Renal cortical epithelial cell (primary cell): Measurements from ENCODE around the gene OXCT2. TPM values are rescaled to one million over a fixed set of nuclear protein-coding genes. Genes with fewer than 3 reads are reported as not detected.
A peak's percentile ranks its signal among the peaks of the same experiment; 100 is the strongest.

Source experiments
- DNase-seq: peaks from one replicate; pipeline ENCODE4 v3.0.0-alpha.2; 2011; ENCODE audit warnings: low read depth
- total RNA-seq: library from RNA; depleted of rRNA; stranded (reverse); fragments of >200 nt; gene quantifications from 2 replicates; pipeline ENCODE4 v1.2.3, GENCODE V29; 2014

OXCT2 gene
- total RNA-seq, 1 donor from 2014 or later, result 0.65 TPM

- no peak for DNase-seq
Observed at GRCh38 chr1:39762550-39763540, 8.3 kb downstream of the OXCT2 start.

GRCh38 chr1:39761557-39762260 lies 9.4 kb downstream of the OXCT2 start:
- no peak for DNase-seq

- no peak for DNase-seq
Observed at GRCh38 chr1:39761016-39761415, 10.1 kb downstream of the OXCT2 start.

GRCh38 chr1:39760074-39761008 lies 10.8 kb downstream of the OXCT2 start:
- no peak for DNase-seq

- DNase-seq, result no peak
Observed at GRCh38 chr1:39759436-39759726, 11.8 kb downstream of the OXCT2 start.

GRCh38 chr1:39758556-39759435 lies 12.4 kb downstream of the OXCT2 start:
- DNase-seq, result no peak

GRCh38 chr1:39757501-39757900 lies 13.6 kb downstream of the OXCT2 start:
- DNase-seq, result no peak

GRCh38 chr1:39755965-39756659 lies 15.0 kb downstream of the OXCT2 start:
- DNase-seq, result no peak

GRCh38 chr1:39754906-39755504 lies 16.1 kb downstream of the OXCT2 start:
- no peak for DNase-seq

GRCh38 chr1:39754026-39754570 lies 17.1 kb downstream of the OXCT2 start:
- DNase-seq, result no peak

GRCh38 chr1:39753132-39754025 lies 17.8 kb downstream of the OXCT2 start:
- DNase-seq, result no peak

- DNase-seq, result no peak
Observed at GRCh38 chr1:39752703-39753102, 18.4 kb downstream of the OXCT2 start.

GRCh38 chr1:39751595-39751994 lies 19.6 kb downstream of the OXCT2 start:
- DNase-seq, result no peak

GRCh38 chr1:39745016-39745670 lies 26.0 kb downstream of the OXCT2 start:
- no peak for DNase-seq

- peak; percentile 74 for DNase-seq
Observed at GRCh38 chr1:39738622-39739366, 32.4 kb downstream of the OXCT2 start, which contains the start of gene PPIE. TSS of gene PPIE (plus strand) at chr1:39738882. CDS start at chr1:39738901, 19 bp downstream.

- DNase-seq, result peak; percentile 6
Observed at GRCh38 chr1:39737546-39738169, 33.5 kb downstream of the OXCT2 start.

- peak; percentile 57 for DNase-seq
Observed at GRCh38 chr1:39735731-39736130, 35.4 kb downstream of the OXCT2 start.
